GM19468 (cell line): Measurements from ENCODE around the gene EFS.

Source experiments
- ATAC-seq: cut with Tn5 transposase; IDR thresholded peaks from one replicate; pipeline ENCODE4 v1.9.1; 2021; ENCODE audit warnings: mild to moderate bottlenecking, moderate library complexity, moderate number of reproducible peaks; ENCODE audit not compliant: unreplicated experiment; ENCODE audit errors: extremely low read depth

The EFS gene

DNA sequence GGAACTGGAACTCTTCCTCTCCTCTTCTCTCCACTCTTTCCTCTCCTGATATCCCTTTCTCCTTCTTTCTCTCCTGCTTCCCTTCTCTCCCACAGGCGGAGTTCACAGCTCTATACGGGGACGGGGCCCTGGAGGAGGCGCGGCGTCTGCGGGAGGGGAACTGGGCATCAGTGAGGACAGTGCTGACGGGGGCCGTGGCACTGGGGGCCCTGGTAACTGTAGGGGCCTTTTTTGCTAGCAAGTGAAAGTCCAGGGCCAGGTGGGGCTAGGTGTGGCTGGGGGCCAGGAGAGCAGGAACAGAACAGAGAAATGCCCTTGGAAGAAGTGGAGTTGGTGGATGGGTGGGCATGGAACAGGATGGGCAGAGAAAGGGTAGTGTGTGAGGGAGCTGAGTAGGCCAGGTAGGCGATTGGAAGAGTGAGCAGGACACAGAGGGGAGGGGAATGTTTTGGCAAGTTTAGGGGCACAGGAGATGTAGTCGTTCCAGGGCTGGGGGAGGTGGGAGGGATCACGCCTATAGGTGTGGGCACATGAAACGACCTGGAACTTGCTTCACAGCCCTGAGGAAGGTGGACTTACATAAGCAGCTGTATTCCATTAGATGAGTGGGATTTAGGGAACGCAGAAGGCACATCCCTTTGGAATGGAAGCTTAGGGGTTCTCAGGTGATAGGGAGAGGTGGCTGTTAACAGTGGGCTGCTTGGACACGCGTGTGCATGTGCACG is 56.1 kb downstream of the EFS start:
- ATAC-seq, result no peak

GRCh38 chr14:23307687-23308644 is 57.0 kb downstream of the EFS start:
- ATAC-seq, result no peak

GRCh38 chr14:23307146-23307530 is 57.8 kb downstream of the EFS start:
- no peak for ATAC-seq

DNA sequence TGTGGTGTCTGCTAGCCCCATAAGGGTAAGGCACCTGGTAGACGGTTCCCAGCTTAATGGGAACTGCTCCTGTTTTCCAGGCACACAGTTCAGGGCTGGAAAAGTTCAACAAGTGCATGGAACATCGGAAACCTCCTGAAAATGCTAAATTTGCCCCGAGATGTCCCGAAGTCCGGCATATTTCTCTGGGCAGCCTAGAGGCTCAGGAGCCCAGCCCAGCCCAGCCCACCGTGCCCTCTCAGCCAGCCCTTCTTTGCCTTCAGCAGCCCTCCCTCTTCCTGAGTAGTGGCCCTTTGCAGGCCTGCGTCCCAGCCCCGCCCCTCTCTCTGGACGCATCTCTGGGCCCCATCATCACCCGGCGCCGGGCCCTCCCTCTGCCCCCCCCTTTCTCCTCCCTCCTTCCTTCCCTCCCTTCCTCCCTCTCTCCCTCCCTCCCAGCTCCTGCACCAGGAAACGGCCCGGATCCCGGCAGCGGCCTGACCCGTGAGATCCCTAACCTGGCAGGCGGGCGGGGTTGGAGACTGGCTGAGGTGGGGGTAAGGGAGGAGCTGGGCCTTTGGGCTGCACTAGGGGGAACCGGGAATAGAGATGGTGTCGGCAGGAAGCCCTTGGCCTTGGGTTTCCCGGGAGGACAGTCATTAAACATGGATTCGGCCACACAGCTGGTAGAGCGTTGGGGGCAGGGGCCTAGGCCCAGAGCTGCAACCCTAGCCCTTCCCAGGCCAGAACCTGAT is 58.4 kb downstream of the EFS start, which contains the start of gene BCL2L2:
TSS of gene BCL2L2 (plus strand) at position 422 of the 734 bp plus-strand sequence. CDS start 935 bp downstream, outside the sequence.
- no peak for ATAC-seq
